Activated CD8-positive, alpha-beta memory T cell treated with anti-CD3 and anti-CD28 coated beads, Interleukin-2, amount 50 U/mL, for 1 hour (primary cell): Measurements from ENCODE around the gene C17orf100.
"Not testable (repeated sequence)": the region's sequence is repeated elsewhere in the genome, so short reads cannot be mapped to it uniquely, and the experiment has no call there.

ENCODE experiments used
- DNase-seq: peaks from one replicate; pipeline ENCODE4 v3.0.0-alpha.2; 2020; ENCODE audit errors: extremely low read depth

The C17orf100 gene

DNA sequence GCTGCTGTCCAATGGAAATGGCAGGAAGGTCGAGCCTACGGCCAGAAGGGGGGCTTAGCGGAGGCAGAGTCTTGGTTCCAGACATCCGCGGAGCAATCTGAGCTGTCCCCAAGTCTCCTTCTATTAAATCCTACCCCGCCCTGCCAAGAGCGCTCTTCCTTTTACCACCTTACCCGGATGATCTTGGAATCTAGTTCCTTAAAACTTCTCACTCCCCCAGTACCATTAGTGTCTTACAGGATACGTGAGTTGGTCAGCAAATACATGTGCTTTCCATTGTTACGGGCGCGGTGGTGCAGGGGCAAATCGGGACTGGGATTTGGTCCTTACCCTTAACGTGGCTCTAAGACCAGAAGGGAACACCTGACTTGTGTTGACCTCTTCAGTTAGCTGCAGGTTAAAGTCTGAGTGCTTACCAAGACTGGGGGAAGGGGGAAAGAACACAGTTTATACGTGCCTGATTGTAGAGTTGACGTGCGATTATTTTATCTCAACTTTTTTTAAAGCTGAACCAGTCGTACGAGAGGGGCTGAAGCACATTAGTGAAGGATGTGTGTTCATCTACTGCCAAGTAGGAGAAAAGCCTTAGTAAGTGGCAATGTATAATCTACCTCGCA lies 10.2 kb upstream of the C17orf100 start:
- DNase-seq: no peak

DNA sequence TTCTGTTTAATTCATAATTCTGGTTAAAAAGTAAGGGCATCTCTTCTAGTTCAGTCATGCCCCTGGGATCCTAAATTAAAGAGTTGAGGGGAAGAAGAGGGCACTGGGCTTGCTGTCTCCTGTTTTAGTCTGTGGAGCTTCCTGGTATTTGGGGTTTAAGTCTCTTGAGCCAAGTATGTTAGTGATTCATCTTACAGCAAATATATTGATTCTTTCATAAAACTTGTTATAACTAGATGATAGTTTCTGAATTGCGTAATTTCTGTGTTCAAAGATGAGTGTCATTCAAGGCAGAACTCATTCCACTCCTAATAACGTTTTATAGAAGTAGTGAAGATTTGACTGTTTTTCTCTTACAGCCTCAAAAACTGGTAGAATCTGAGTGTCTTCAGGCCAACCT lies 9.0 kb upstream of the C17orf100 start:
- no peak for DNase-seq

DNA sequence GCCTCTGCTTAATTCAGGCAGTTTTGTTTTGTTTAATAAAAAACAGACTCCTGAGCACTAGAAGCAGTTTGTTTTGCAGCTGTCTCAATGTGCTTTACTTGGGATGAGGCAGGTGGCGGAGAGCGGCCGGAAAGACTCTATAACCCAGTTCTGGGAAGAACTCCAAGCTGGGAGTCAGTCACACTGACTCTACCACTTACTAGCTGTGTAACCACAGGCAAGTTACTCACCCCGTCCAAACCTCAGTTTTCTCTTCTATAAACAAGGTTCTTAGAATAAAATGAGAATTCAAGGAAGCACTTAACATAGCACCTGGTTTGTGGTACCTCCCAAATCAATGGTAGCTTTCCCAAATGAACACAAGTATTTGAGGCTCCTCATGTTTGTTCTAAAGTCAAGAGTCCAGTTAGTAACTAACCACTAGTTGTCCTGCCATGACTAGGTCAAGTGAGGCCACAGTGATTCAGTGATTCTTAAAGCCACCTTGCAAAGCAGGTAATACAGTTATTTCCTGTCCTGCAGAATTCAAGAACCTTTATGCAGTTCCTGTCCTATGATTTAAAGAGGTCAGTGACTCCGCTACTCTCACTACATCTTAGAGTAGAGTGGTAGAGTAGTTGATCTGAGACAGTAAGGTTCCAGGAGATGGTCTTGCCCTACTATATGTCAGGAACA lies 8.0 kb upstream of the C17orf100 start:
- DNase-seq: no peak

DNA sequence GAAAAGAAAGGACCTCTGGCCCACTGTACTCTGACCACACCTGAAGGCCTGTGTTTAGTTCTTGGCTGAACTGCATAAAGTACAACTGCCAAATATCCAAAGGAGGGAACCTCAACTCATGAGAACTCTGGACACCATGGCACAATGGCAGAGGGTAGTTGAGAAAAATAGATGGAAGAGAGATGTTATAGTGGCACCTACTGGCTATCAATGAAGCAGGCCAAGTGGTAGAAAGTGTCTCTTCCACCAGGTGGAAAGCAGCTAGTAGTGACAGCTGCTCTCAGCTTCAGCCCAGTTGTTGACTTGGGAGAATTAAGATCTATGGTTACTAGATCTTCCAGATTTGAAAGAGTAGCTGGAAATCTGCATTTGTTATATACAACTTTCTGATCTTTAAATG lies 3.4 kb upstream of the C17orf100 start:
- DNase-seq: no peak

DNA sequence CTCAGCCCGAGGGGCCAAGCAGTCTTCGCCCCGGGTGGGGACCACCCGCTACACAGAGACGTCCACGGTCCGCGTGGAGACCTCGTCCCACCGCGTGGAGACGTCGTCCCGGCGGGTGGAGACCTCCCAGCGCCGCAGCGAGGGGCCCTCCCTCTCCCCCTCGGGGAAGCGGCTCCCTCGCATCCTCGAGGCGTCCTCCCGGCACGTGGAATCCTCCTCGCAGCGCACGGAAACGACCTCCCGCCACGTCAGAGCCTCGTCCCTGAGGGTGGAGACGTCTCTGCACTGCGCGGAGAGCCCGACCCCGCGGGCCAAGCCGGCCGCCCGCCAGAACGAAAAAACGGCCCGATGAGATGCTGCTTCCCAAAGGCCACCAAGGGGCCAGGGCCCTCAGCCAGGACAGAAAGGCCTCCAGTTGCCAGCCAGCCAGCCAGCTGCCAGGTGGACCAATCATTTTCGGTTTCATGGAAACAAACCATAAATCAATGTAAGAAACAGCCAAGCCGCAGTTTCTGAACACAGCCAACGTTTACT lies 424 bp downstream of the C17orf100 start:
- DNase-seq: no peak

DNA sequence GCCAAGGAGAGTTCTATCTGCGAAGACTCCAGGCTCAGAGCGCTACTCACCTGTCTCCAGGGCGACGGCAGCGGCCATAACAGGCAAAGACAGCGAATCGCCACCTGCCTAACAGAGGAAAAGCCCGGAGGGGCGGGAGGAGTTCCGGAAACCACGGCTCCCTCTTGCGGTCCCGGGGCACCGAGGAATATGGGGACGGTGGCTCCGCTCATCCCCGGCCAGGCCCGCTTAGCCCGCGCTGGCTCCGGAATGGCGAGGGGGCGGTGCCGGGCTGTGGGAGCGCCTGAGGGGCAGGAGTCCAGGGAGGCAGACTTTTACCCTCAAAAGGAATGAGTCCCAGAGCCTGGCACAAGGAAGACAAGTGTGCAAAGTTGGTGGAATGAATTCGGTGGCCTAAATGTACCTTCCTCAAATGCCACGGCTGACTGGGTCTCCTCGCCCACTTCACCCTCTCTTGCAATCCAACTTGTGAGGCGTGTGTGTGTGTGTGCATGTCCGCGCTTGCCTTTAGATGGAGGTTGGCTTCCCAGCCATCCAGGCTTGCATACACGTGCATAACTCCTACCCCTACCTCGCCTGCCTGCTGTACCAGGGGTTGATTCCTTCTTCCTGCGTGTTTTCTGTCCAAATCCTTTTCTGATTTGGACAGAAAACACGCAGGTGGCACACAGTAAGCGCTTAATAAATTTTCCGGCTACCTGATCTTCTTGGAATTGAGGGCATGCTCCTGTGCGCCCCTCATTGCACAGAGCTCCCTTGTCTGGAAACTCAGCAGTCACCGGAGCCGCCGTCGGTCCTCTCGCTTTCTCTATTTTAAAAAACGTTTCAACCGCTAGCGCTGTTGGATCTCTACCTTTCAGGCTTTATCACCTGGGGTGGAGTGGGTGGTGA lies 3.5 kb downstream of the C17orf100 start:
- no peak for DNase-seq

DNA sequence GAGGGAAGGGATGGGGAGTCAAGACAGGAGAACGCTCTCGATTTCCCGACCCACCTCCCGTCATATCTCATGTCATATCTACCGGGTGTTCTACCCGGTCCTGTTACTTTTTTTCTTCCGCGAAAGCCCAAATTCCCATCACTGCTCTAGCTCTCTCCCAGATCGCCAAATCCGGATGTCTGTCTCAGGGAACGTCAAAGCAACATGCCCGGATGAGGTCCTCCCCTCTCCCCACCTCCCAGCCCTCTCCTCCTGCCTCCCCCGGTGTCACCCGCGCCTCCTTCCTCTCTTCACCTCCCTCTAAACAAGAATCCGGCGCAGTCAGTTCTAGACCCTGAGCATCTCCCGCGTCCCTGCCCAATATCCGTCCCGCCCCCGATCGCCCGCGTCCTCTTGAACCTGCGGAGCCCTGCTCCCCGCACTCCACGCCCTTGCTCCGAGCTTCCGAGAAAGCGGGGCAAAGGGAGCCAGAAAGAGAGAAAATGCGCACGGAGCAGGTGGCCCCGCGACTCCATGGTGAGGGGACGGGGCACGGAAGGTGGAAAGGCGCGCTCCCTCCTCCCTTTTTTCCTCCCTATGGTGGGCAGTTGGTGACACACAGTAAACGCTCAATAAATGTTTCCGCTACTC lies 4.3 kb downstream of the C17orf100 start:
- DNase-seq: not testable (repeated sequence)

DNA sequence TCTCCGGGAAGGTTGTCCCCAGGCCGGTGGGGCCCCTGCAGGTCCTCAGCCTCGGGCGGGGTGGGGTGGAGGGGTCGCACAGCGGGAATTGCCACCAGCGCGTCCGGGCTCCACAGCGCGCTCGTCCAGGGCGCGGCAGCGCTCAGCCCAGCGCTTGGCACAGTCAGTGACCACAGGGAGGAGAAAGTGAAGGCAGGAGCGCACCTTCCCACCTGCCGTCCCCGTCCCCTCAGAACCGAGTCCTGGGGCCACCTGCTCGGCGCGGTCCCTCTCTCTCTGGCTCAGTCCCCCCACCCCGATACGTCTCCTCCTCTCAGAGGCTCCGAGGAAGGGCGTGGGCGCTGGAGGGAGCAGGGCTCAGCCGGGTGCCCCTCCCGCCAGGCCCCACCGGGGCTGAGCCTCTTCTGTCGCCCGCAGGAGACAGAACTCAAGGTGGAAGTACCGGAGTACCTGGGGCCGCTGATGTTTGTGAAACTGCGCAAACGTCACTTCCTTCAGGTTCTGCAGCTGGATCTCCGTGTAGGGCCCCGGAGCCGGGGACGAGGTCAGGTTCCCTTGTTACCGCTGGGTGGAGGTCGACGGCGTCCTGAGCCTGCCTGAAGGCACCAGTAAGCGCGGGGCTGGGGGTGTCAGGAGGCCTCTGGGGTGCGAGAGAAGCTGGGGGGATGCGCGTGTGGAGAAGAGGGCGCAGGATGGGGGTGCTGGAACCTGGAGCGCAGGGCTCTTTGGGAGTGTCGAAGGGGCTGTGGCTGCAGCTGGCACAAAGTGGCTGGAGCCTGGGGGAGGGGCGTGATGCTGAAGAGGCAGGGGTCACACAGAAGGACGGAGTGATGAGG lies 5.5 kb downstream of the C17orf100 start:
- DNase-seq: peak; percentile 39

DNA sequence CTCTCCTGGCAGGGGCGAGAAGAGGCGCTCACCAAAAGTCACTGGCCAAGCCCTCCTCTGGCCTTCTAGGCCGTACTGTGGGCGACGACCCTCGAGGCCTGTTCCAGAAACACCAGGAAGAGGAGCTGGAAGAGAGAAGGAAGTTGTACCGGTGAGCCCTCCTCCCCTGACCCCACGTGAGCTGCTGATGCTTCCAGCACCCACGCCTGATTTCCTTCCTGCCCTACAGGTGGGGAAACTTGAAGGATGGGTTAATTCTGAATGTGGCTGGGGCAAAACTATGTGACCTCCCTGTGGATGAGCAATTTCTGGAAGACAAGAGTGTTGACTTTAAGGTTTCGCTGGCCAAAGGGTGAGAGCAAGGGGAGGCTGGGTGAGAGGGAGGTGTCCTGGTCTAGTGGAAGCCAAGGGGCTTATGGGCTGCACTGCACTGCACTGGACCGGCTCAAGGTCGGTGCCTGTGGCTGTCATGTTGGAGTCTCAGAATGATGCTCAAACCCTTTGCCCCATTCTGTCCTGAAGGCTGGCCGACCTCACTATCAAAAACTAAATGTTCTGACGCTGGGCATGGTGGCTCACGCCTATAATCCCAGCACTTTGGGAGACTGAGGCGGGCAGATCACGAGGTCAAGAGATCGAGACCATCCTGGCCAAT lies 6.2 kb downstream of the C17orf100 start:
- no peak for DNase-seq

DNA sequence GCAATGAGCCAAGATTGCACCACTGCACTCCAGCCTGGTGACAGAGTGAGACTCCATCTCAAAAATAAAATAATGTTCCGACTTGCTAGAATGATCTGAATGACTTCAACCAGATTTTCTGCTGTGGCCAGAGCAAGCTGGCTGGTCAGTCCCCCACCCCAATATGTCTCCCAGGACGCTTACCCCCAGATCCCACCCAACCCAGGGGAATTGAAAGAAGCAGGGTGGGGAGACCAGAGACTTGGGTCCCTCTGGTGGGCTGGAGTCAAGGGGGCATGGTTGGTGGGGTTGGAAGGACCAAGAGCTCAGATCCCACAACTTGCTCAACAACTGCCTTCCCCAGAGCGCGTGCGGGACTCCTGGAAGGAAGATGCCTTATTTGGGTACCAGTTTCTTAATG lies 6.8 kb downstream of the C17orf100 start:
- not testable (repeated sequence) for DNase-seq

DNA sequence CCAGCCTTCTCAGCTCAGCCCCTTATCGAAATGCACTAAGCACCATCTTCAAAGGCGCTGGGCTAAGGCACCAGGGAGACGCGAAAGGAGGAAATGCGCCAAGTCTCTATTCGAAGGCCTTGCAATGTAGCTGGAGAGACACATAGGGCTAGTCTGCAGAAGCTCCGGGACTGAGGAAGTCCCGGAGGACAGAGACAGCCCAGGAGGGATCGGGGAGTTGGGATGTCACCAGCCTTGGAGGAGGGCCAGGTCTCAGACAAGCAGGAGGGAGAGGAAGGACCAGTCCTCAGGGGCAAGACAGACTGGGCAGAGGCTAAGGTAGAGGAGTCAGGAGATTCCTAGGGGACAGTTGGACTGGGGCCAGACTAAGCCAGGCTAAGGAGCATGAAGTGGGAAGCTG lies 8.5 kb downstream of the C17orf100 start:
- DNase-seq: no peak

DNA sequence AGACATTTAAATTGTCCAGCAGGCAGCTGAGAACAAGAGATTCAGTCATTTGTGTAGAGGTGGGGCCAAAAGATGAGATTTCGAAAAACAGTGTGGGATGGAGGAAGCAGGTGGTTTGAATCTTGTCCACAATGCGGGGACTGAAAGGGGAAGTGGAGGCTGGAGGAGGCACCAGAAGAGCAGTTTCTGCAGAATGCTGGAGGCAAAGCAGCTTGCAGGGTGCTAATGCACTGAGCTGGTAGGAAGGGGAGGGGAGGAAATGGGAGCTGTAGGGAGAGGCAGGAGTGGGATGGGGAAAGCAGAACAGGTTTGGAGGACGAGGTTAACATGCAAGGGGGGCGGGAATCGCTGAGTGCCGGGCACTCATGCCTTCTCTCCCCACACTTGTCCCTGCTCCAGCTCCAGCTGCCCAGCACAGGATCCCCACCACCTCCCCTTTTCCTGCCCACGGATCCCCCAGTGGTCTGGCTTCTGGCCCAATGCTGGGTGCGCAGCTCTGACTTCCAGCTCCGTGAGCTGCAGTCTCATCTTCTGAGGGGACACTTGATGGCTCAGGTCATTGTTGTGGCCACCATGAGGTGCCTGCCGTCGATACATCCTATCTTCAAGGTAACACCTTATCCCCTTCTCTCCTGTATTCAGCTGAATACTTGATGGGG lies 9.4 kb downstream of the C17orf100 start:
- DNase-seq: no peak

DNA sequence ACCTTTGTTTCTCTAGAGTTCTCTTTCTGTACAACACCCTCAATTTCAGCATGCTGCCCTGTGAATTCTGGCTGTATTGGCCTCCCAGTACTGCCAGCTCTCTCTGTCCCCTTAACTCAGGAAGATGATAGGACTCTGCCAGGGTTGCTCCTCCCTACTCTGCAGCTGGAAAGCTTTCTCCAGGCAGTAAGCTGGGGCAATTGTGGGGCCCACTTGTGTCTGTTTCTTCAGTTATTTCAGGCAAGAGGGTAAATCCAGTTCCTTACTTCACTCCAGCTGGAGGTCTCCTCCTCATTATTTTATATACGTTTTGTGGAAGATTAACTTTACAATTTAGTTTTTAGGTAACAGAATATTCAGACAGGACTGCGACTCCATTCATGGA lies 9.9 kb downstream of the C17orf100 start:
- DNase-seq: no peak

DNA sequence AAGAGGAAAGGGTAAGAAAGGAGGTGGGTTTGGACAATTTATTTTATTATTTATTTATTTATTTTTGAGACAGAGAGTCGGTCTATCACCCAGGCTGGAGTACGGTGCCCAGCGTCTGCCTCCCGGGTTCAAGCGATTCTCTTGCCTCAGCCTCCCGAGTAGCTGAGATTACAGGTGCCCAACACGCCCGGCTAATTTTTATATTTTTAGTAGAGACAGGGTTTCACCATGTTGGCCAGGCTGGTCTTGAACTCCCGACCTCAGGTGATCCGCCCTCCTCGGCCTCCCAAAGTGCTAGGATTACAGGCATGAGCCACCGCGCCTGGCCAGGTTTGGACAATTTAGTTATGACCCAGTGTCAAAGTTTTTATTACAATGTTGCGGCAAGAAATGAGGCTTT lies 11.6 kb downstream of the C17orf100 start:
- not testable (repeated sequence) for DNase-seq

DNA sequence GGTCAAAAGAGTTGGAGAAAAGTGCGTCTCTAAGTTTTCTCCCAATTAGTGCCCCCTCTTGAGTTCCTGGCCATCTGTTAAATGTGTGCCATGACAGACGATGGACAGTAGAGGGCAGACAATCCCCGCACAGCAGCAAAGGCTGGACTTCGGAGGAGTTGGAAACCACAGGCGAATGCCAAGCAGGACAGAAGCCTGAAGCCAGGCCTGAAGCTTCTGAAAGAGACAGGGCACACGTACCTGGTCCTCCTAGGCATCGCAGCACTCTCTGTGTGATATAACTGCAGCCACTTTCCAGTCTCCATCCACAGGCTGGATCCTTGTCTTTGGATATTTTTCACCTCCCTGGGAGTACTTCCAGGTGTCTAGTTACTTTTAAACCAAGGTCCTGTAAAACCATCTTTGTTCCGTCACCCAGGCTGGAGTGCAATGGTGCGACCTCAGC lies 14.5 kb downstream of the C17orf100 start:
- DNase-seq: no peak

DNA sequence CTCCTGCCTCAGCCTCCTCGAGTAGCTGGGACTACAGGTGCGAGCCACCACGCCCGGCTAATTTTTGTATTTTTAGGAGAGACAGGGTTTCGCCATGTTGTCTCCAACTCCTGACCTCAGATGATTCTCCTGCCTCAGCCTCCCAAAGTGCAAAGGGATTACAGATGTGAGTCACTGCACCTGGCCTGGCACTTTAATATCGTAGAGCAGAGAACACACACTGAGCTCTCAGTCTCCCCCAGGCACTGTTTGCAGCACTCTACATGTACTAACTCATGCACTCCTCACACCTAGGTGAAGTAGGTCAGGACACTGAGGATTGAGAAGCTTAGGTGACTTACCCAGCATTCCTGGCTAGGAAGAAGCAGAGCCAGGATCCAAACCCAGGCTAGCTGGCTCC lies 15.0 kb downstream of the C17orf100 start:
- no peak for DNase-seq

DNA sequence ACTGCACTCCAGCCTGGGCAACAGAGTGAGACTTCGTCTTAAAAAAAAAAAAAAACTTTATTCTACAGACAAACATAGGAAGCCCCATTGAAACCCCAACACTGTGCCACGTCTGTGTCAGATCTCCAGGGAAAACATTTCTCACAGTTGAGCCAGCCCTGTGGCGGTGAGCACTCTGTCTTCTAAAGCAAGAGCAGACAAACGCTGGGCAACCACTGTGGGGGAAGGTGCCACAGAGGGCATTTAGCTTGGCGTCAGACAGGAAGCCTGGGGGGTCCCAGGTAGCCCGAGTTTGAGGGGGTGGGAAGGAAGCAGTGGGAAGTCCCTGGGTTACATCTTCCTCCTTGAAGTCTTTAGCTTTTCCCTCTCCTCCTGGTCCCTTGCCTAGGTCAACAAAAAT lies 16.0 kb downstream of the C17orf100 start:
- no peak for DNase-seq

DNA sequence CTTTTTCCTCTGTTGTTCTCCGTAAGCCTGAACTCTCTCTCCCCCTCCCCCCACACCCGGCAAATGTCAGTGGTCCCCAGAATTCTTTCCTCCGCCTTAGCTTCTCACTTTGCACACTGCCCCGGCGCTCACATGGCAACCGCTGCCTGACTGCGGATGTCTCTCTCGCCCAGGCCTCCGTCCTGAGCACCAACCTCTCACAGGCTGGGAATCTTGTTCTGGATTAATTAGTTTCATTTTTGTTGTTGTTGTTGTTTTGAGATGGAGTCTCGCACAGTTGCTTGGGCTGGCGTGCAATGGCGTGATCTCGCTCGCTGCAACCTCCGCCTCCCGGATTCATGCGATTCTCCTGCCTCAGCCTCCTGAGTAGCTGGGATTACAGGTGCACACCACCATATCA lies 16.7 kb downstream of the C17orf100 start:
- no peak for DNase-seq

DNA sequence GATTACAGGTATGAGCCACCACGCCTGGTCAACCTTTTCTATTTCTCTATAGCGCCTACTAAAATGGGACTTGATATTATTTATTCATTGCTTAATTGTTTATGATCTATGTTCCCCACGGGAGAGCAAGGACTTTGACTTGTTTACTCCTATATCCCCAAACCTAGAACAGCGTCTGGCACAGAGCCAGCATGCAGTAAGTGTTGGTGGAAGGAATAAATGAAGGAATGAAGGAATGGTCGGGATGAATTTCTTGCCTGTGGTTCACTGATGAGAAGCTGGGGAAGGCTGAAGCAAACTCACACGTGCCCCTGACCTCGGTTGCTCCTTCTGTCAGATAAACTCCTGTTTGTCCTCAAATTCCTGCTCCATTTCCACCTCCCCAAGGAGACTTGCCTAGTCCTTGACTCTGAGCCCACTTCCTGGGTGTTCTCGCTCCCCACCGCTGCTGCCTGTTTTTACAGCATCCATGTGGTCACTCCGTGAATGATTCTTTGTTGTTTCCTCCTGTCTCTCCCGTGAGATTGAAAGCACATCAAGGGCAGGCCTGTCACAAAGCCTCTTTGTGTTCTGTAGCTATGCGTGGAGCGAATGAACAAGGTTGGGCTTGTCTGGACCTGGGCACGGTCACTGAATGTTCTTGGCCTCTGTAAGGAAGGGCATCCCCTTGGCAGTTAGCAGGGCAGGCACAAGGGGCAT lies 17.3 kb downstream of the C17orf100 start:
- DNase-seq: no peak
